WI38 (cell line): ENCODE data around the gene OR10R2.
"Not testable (repeated sequence)": the region's sequence is repeated elsewhere in the genome, so short reads cannot be mapped to it uniquely, and the experiment has no call there.

Source experiments
- H3K4me3 ChIP-seq: 2 replicates; pipeline ENCODE4 v1.5.1; 2011; ENCODE audit warnings: low read depth, mild to moderate bottlenecking, control low read depth, low read length
- TF ChIP-seq, protein P1 (sequence below): IDR thresholded peaks from 2 replicates; pipeline ENCODE4 v1.5.1; 2012; ENCODE audit warnings: low read depth, mild to moderate bottlenecking, control low read depth, low read length

Gene OR10R2, protein sequence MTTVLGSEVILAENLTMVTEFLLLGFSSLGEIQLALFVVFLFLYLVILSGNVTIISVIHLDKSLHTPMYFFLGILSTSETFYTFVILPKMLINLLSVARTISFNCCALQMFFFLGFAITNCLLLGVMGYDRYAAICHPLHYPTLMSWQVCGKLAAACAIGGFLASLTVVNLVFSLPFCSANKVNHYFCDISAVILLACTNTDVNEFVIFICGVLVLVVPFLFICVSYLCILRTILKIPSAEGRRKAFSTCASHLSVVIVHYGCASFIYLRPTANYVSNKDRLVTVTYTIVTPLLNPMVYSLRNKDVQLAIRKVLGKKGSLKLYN

DNA sequence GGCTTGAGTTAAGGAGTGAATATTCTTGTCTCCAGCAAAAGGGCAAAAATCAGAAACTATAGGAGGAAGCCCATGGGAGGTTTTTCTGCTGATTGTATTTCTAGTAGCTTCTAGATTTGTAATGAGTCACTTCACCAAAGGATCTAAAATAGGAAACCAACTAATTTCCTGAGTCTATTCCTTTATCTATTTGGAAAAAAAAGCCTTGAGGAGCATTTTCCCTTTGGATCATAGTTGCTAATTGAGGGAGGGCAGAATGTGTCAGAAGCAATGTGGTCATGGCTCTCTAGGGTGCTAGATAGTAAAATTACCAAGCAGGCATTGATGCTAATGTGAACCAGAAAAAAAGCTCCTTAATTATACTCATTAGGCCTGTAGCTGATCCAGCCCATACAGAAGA, at the start of gene OR10R2:
OR10R2 (plus strand) TSS at position 301 of the 400 bp plus-strand sequence. CDS start 106 bp downstream, outside the sequence.
- TF ChIP-seq, protein P1, sequence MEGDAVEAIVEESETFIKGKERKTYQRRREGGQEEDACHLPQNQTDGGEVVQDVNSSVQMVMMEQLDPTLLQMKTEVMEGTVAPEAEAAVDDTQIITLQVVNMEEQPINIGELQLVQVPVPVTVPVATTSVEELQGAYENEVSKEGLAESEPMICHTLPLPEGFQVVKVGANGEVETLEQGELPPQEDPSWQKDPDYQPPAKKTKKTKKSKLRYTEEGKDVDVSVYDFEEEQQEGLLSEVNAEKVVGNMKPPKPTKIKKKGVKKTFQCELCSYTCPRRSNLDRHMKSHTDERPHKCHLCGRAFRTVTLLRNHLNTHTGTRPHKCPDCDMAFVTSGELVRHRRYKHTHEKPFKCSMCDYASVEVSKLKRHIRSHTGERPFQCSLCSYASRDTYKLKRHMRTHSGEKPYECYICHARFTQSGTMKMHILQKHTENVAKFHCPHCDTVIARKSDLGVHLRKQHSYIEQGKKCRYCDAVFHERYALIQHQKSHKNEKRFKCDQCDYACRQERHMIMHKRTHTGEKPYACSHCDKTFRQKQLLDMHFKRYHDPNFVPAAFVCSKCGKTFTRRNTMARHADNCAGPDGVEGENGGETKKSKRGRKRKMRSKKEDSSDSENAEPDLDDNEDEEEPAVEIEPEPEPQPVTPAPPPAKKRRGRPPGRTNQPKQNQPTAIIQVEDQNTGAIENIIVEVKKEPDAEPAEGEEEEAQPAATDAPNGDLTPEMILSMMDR: no peak
- H3K4me3 ChIP-seq: no peak within 1 kb of the TSS

DNA sequence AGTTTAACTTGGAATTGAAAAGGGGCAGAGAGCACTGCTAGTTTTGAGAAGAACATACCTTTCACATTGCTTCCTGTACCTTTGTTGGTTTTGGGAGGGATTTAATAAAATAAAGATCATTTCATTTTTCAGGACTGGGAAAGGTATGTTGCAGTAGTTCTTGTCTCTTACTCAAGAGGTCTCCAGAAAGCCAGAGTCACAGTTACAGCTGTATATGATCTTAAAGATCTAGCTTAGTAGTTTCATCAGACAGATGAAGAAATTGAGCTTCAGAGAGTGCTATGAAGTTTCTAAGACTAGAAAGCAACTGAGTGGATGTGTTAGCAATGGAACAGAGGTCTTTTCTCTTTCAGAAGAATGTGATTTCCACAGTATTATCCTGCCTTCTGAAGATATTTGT, 47.0 kb upstream of the OR10R2 start:
- TF ChIP-seq, protein P1: no peak

DNA sequence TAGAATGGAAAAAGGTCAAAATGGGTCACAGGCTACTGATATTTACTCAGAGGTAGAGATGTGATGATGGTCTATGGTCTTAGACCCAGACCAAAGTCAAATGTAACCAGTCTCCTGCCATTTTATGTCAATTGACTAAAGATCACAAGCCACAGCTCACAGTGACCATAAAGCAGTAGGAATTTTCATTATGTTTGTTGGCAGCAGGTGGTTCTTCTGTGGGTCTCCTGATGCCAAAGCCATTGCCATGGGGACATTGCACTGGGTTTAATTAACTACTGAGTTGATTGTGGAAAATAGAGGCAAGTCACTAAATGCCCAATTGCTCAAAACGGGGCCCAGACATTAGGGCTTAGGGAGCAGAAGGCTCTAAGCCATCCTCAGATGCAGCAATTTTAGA, 45.9 kb upstream of the OR10R2 start, which contains the start of gene OR10K2:
OR10K2 (minus strand) TSS at position 101 of the 400 bp plus-strand sequence. CDS start 5,371 bp downstream, outside the sequence.
- TF ChIP-seq, protein P1: no peak
- no peak within 1 kb of the TSS for H3K4me3 ChIP-seq

More for the DNA sequence above, 47.0 kb upstream of the OR10R2 start:
- no peak overlapping the region for H3K4me3 ChIP-seq

DNA sequence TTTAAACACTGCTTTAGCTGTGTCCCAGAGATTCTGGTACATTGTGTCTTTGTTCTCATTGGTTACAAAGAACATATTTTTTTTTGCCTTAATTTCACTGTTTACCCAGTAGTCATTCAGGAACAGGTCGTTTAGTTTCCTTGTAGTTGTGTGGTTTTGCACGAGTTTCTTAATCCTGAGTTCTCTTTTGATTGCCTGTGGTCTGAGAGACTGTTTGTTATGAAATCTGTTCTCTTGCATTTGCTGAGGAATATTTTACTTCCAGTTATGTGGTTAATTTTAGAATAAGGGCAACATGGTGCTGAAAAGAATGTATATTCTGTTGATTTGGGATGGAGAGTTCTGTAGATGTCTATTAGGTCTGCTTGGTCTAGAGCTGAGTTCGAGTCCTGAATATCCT, 41.9 kb upstream of the OR10R2 start:
- H3K4me3 ChIP-seq: not testable (repeated sequence)

DNA sequence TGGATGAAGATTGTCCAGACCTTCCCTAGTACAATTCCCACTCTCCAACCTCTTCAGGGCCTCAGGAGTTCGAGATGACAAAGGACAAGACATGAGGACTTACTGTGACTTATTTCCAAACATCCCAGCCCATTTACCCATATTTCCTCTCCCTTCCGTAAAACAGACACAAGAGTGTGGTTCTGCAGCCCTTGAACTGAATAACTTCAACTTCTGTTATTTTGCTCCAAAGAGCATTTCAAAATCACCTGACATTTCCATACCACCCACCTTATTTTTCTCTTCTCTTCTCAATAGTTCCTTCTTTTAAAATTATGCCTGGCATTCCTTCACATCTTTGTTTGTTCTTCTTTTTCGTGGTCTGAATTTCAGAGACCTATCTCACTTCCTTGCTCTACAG, 37.3 kb upstream of the OR10R2 start:
- TF ChIP-seq, protein P1: no peak
- no peak overlapping the region for H3K4me3 ChIP-seq

DNA sequence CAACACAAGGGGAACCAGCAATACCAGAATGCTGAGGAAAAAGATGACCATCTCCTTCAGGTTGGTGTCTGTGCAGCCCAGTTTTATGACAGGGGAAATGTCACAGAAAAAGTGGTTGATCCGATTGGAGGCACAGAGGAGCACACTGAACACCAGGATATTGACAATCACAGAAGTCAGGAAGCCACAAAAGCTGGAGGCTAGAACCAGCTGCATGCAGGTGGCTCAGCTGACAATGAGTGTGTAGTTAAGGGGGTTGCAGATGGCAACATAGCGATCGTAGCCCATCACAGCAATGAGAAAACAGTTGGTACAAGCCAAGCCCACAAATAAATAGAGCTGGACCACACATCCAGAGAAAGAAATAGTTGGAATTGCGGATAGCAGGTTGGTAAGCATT, 26.6 kb upstream of the OR10R2 start:
- TF ChIP-seq, protein P1: no peak
- H3K4me3 ChIP-seq: no peak overlapping the region

DNA sequence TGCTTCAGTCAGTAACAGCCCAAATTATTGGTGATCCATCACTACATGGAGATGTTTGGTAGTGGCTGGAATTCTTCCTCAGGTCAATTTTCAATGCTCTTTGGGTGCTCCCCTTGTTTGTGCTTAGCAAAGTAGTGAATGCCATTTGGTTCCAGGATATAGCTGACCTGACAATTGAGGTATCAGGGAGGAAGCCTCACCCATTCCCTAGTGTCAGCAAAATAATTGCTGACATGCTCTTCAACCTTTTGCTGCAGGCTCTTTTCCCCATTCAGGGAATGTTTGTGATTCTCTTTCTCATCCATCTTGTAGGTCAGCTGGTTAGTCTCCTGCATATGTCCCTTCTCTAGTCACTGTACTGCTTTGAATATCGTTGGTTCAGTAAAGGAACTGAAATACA, 17.5 kb upstream of the OR10R2 start:
- TF ChIP-seq, protein P1: no peak
- H3K4me3 ChIP-seq: no peak overlapping the region
